CD8-positive, alpha-beta memory T cell (primary cell): ENCODE measurements around the gene PARP4. TPM values are rescaled to one million over a fixed set of nuclear protein-coding genes. Genes with fewer than 3 reads are reported as not detected.
"Not testable (repeated sequence)": the region's sequence is repeated elsewhere in the genome, so short reads cannot be mapped to it uniquely, and the experiment has no call there.

Source experiments
- CTCF ChIA-PET: fragments of 350-600 bp; sonication (Branson Sonifier 250); formaldehyde crosslinking; loops from one replicate; lab custom pipeline; 2021; ENCODE audit warnings: antibody characterized with exemption; lab: Charles Lee
- POLR2A ChIA-PET: fragments of 350-600 bp; sonication (Branson Sonifier 250); formaldehyde crosslinking; loops from one replicate; lab custom pipeline; 2021; ENCODE audit warnings: antibody characterized with exemption; lab: Charles Lee
- DNase-seq, 5 donors: peaks; one replicate each; pipeline versions ENCODE4 v3.0.0 to v3.0.0-alpha.2; 2020 to 2022; ENCODE audit warnings: mixed read lengths in 1 of 5
- H3K27ac ChIP-seq: one replicate; pipeline ENCODE4 v1.7.0; 2013; ENCODE audit warnings: low read depth, mild to moderate bottlenecking, low read length, moderate library complexity
- H3K27me3 ChIP-seq: 2 replicates; pipeline ENCODE4 v1.7.0; 2013; ENCODE audit warnings: low read length, mild to moderate bottlenecking; ENCODE audit not compliant: insufficient read depth, poor library complexity, severe bottlenecking
- H3K36me3 ChIP-seq: 2 replicates; pipeline ENCODE4 v1.7.0; 2013; ENCODE audit warnings: mild to moderate bottlenecking, low read length, moderate library complexity; ENCODE audit not compliant: insufficient read depth
- H3K4me1 ChIP-seq: 2 replicates; pipeline ENCODE4 v1.7.0; 2013; ENCODE audit warnings: mild to moderate bottlenecking, low read length, moderate library complexity; ENCODE audit not compliant: insufficient read depth
- H3K4me3 ChIP-seq: 2 replicates; pipeline ENCODE4 v1.7.0; 2013; ENCODE audit warnings: mild to moderate bottlenecking, low read length
- H3K9me3 ChIP-seq: 2 replicates; pipeline ENCODE4 v1.7.0; 2013; ENCODE audit warnings: mild to moderate bottlenecking, low read length
- H3K27ac Mint-ChIP-seq, 8 donors: one replicate each; pipeline ENCODE4 v1.8.0; 2020 to 2021; ENCODE audit warnings: mixed read lengths in 8 of 8, mild to moderate bottlenecking in 6 of 8, inconsistent platforms in 3 of 8, moderate library complexity in 3 of 8
- H3K27me3 Mint-ChIP-seq, 2 donors: one replicate each; pipeline ENCODE4 v1.8.0; 2020 to 2021; ENCODE audit warnings: mixed read lengths in 2 of 2, mild to moderate bottlenecking in 1 of 2, moderate library complexity in 1 of 2
- H3K36me3 Mint-ChIP-seq, 3 donors: one replicate each; pipeline ENCODE4 v1.8.0; 2020 to 2021; ENCODE audit warnings: mixed read lengths in 3 of 3, inconsistent platforms in 1 of 3, mild to moderate bottlenecking in 1 of 3
- H3K4me1 Mint-ChIP-seq, 3 donors: one replicate each; pipeline ENCODE4 v1.8.0; 2020 to 2021; ENCODE audit warnings: mixed read lengths in 3 of 3, inconsistent platforms in 1 of 3, mild to moderate bottlenecking in 1 of 3
- H3K4me3 Mint-ChIP-seq, 7 donors: one replicate each; pipeline ENCODE4 v1.8.0; 2020 to 2021; ENCODE audit warnings: mixed read lengths in 7 of 7, mild to moderate bottlenecking in 6 of 7, moderate library complexity in 4 of 7, inconsistent platforms in 2 of 7
- H3K9me3 Mint-ChIP-seq, 5 donors: one replicate each; pipeline ENCODE4 v1.8.0; 2020 to 2022; ENCODE audit warnings: mixed read lengths in 5 of 5, mild to moderate bottlenecking in 3 of 5, moderate library complexity in 2 of 5, inconsistent platforms in 1 of 5
- polyA plus RNA-seq: library from polyadenylated mRNA; unstranded; fragments of 300-500 nt; fragmentation: Illumina TruSeq; gene quantifications from one replicate; pipeline ENCODE4 v1.2.3, GENCODE V29; 2021
- total RNA-seq, 2 experiments: library from RNA; stranded (reverse); gene quantifications; one replicate each; pipeline ENCODE4 v1.2.3, GENCODE V29; 2021

Gene PARP4
- total and polyA plus RNA-seq, 3 experiments from 2014 or later = 37.4 to 59.7 (median 38.7) TPM

DNA sequence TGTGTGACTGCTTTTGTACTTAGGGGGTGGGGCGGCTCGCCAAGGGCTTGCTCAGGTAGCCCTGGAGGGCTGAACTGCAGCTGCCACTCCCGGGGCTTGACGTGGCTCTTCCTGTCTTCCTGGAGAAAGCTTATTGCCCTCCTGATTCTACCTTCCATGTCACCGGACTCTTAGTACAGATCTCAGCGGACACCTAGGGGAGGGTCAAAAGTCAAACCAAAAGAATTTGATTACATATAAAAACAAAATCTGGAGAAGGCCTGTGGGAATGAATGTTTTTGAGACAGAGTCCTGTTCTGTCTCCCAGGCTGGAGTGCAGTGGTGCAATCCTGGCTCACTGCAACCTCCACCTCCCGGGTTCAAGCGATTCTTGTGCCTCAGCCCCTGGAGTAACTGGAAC, 24.5 kb downstream of the PARP4 start:
- CTCF ChIA-PET, H3K4me3 Mint-ChIP-seq, H3K4me3 ChIP-seq, H3K27me3 Mint-ChIP-seq, DNase-seq, H3K4me1 Mint-ChIP-seq, H3K4me1 ChIP-seq, H3K27me3 ChIP-seq, H3K9me3 ChIP-seq, H3K9me3 Mint-ChIP-seq, POLR2A ChIA-PET, H3K27ac ChIP-seq: not testable (repeated sequence)
- H3K36me3 ChIP-seq = peaks cover 29% of the 10 kb centered on the region
- Mint-ChIP-seq H3K36me3 (peaks cover 27 to 88% (median 32%) of the 10 kb centered on the region in 3 donors), H3K27ac (peak overlapping the region in 2 of 8 donors; percentile 54 to 74)

DNA sequence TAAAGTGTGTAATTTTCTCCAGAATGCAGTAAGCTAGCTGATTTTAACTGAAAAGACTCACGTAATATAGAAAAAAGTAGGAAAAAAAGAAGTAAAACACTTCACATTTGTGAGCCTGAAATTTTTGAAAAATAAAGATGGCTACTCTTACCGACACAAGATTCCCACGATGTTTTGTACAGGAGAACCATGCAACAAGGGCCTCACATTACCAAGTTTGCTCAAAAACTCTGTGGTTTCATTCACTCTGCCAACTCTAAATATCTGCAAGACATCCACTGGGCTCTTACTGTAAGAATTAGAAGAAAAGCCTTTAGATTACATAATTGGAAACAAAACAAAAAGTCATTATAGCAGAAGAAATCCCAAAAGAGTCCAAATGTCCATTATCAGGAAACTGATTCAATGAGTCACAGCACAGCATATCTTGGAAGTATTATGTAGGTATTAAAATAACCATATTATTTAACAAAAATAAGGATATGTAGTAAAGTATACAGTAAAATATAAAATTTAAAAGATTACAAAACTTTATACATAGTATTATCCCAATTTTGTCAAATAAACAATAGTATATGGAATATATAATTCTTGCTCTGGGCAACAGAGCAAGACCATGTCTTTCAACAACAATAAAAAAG, 26.4 kb downstream of the PARP4 start:
- DNase-seq, CTCF ChIA-PET, H3K27me3 Mint-ChIP-seq, H3K4me3 ChIP-seq, H3K27me3 ChIP-seq, H3K27ac ChIP-seq, H3K4me3 Mint-ChIP-seq, H3K9me3 Mint-ChIP-seq, H3K4me1 ChIP-seq, H3K9me3 ChIP-seq, POLR2A ChIA-PET, H3K4me1 Mint-ChIP-seq: not testable (repeated sequence)
- H3K27ac Mint-ChIP-seq = peak overlapping the region in 2 of 8 donors; percentile 65 to 66
- H3K36me3 Mint-ChIP-seq = peaks cover 29 to 88% (median 39%) of the 10 kb centered on the region in 3 donors
- H3K36me3 ChIP-seq = peaks cover 26% of the 10 kb centered on the region

DNA sequence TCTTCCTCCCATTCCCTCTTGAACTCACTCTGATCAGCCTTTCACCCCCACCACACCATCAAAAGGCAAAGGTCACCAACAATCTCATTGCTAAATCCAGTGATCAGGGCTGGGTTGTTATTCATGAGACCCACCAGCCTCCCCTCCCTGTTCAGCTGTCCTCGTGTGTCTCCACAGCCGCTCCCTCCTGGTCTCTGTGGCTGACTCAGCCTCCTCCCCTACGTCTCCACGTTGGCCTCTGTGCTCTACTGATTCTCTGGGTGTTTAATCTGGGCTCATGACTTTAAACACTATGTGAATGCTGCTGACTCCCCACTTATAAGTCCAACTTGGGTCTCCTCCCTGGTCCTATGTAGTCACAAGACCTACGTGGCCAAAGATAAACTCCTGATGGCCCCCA, 38.9 kb downstream of the PARP4 start:
- Histone ChIP-seq H3K9me3 (no peaks in the 10 kb centered on the region), H3K27me3 (no peaks in the 10 kb centered on the region), H3K4me1 (no peaks in the 10 kb centered on the region), H3K27ac (no peak overlapping the region), H3K4me3 (no peak overlapping the region), H3K36me3 (peaks cover 45% of the 10 kb centered on the region)
- no peaks in the 10 kb centered on the region for H3K9me3 Mint-ChIP-seq
- no peak overlapping the region for H3K4me3 Mint-ChIP-seq
- ChIA-PET CTCF (no interaction called here), POLR2A (no interaction called here)
- H3K4me1 Mint-ChIP-seq = peaks cover 0 to 2% (median 0%) of the 10 kb centered on the region in 3 donors
- peak overlapping the region in 1 of 8 donors; percentile 51 for H3K27ac Mint-ChIP-seq
- DNase-seq = no peak
- H3K36me3 Mint-ChIP-seq = peaks cover 36 to 95% (median 39%) of the 10 kb centered on the region in 3 donors
- H3K27me3 Mint-ChIP-seq = no peaks in the 10 kb centered on the region

DNA sequence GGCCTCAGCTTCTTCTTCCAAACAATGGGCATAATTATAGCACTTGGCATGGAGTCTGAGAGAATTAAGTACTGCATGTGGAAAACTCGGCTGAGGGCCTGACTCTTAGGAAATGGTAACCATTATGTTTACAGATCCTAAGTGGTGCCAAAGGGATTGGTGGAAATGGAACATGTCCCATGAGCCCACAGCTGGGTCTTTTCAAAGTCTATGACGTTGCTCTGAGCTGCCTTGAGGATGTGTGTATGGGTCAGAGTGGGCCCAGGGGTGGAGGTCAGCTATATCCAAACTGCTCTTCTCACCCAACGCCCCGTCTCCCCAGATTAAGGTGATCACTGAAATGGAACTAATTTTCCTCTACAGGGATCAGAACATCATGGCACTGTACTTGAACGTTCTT, 40.4 kb downstream of the PARP4 start:
- H3K27me3 Mint-ChIP-seq, DNase-seq, H3K27ac ChIP-seq, H3K9me3 Mint-ChIP-seq, H3K4me3 ChIP-seq, H3K4me1 Mint-ChIP-seq, H3K27me3 ChIP-seq, CTCF ChIA-PET, H3K9me3 ChIP-seq, H3K4me3 Mint-ChIP-seq, H3K4me1 ChIP-seq, POLR2A ChIA-PET: not testable (repeated sequence)
- H3K36me3 ChIP-seq = peaks cover 52% of the 10 kb centered on the region
- H3K36me3 Mint-ChIP-seq = peaks cover 39 to 96% (median 46%) of the 10 kb centered on the region in 3 donors
- H3K27ac Mint-ChIP-seq = peak overlapping the region in 1 of 8 donors; percentile 29

DNA sequence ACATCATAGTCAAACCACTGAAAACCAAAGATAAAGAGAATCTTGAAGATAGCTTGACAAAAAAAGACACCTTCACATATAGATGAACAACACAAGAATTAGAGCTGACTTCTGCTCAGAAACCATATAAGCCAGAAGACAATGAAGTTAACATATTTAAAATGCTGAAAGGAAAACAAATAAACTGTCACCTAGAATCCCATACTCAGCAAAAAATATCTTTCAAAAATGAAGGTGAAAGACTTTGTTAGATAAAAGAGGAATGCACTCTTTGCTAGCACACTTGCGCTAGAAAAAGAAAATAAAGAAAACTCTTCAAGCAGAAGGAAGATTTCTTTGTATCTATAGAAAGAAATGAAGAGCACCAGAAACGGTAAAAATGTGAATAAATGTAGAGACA, 49.5 kb downstream of the PARP4 start:
- Mint-ChIP-seq H3K27me3 (no peaks in the 10 kb centered on the region), H3K27ac (peak overlapping the region in 3 of 8 donors; percentile 0 to 89 (median 7)), H3K9me3 (no peaks in the 10 kb centered on the region), H3K36me3 (peaks cover 3 to 91% (median 33%) of the 10 kb centered on the region in 3 donors), H3K4me3 (no peak overlapping the region), H3K4me1 (peaks cover 31 to 44% (median 37%) of the 10 kb centered on the region in 3 donors)
- Histone ChIP-seq H3K27ac (no peak overlapping the region), H3K36me3 (peaks cover 31% of the 10 kb centered on the region), H3K4me3 (no peak overlapping the region), H3K27me3 (no peaks in the 10 kb centered on the region), H3K4me1 (no peaks in the 10 kb centered on the region), H3K9me3 (no peaks in the 10 kb centered on the region)
- DNase-seq = no peak
- ChIA-PET POLR2A (no interaction called here), CTCF (no interaction called here)

DNA sequence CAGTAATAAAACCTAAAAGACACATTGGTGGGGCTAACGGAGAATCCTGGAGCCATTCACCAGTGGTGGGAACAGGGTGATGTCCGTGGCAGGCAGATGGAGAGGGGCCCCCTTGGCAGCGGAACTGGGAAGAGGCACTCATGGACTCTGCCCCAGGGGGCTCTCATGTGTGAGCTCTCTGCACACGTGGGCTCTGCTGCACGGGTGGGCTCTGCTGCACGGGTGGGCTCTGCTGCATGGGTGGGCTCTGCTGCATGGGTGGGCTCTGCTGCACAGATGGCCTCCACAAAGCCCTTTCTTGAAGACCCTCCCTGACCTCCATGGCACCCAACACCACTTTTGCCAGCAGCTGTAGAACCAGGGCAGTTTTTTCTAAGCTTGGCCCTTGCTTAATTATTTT, 52.3 kb downstream of the PARP4 start:
- H3K27me3 Mint-ChIP-seq = no peaks in the 10 kb centered on the region
- CTCF ChIA-PET = no interaction called here
- no peaks in the 10 kb centered on the region for H3K9me3 Mint-ChIP-seq
- Histone ChIP-seq H3K4me1 (no peaks in the 10 kb centered on the region), H3K9me3 (no peaks in the 10 kb centered on the region), H3K36me3 (peaks cover 32% of the 10 kb centered on the region), H3K4me3 (no peak overlapping the region), H3K27ac (no peak overlapping the region), H3K27me3 (no peaks in the 10 kb centered on the region)
- H3K27ac Mint-ChIP-seq = peak overlapping the region in 1 of 8 donors; percentile 24
- POLR2A ChIA-PET = no interaction called here
- peaks cover 1 to 90% (median 21%) of the 10 kb centered on the region in 3 donors for H3K36me3 Mint-ChIP-seq
- peaks cover 31 to 41% (median 34%) of the 10 kb centered on the region in 3 donors for H3K4me1 Mint-ChIP-seq
- DNase-seq = no peak
- H3K4me3 Mint-ChIP-seq = no peak overlapping the region

DNA sequence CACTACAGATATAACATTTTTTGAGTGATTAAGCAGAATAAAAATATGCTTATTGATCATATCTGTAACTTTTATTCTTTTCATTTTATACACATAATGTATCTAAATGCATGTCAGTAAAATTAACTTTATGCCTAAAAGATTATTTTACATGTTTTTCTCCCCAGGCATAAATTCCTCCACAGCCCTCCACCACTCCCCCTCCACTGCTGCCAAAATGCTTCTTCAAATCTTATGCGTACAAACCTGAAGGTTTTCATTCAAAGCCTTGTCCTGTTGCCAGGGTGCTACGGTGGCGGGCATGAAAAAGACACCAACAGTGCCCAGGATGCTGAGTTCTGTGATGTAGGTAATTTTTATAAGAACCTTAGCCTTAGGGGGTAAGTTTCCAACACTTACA, 52.9 kb downstream of the PARP4 start:
- Histone ChIP-seq H3K9me3 (no peaks in the 10 kb centered on the region), H3K27me3 (no peaks in the 10 kb centered on the region), H3K36me3 (peaks cover 36% of the 10 kb centered on the region), H3K4me1 (no peaks in the 10 kb centered on the region), H3K4me3 (no peak overlapping the region), H3K27ac (no peak overlapping the region)
- Mint-ChIP-seq H3K4me1 (peaks cover 30 to 36% (median 33%) of the 10 kb centered on the region in 3 donors), H3K4me3 (no peak overlapping the region), H3K9me3 (no peaks in the 10 kb centered on the region), H3K36me3 (peaks cover 4 to 90% (median 20%) of the 10 kb centered on the region in 3 donors), H3K27ac (peak overlapping the region in 5 of 8 donors; percentile 28 to 82 (median 33)), H3K27me3 (no peaks in the 10 kb centered on the region)
- no peak for DNase-seq
- ChIA-PET CTCF (no interaction called here), POLR2A (no interaction called here)

DNA sequence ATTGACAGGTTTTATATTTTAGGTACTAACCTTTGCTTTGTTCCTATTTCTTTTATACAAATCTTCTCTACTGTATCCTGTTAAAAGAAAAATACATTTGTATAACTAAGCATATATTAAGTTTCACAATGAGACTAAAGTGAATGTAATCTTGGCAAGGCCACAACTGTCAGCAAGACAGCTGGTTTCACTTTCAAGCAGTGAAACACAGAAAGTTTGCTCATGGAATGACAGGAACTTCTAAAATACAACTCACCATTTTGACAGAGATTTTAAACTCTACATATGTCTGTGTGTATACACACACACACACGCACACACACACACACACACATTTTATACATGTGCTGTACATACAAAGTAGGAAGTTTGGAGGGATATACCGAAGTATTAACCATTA, 53.3 kb downstream of the PARP4 start:
- Histone ChIP-seq H3K36me3 (peaks cover 41% of the 10 kb centered on the region), H3K4me1 (no peaks in the 10 kb centered on the region), H3K27ac (no peak overlapping the region), H3K27me3 (no peaks in the 10 kb centered on the region), H3K4me3 (no peak overlapping the region), H3K9me3 (no peaks in the 10 kb centered on the region)
- no peaks in the 10 kb centered on the region for H3K9me3 Mint-ChIP-seq
- no peak overlapping the region for H3K4me3 Mint-ChIP-seq
- CTCF ChIA-PET = no interaction called here
- POLR2A ChIA-PET = no interaction called here
- H3K4me1 Mint-ChIP-seq = peaks cover 26 to 31% (median 28%) of the 10 kb centered on the region in 3 donors
- no peak for DNase-seq
- peaks cover 5 to 90% (median 17%) of the 10 kb centered on the region in 3 donors for H3K36me3 Mint-ChIP-seq
- H3K27me3 Mint-ChIP-seq = no peaks in the 10 kb centered on the region
- peak overlapping the region in 5 of 8 donors; percentile 28 to 82 (median 55) for H3K27ac Mint-ChIP-seq
